ENCODE results near the gene CLIC3. TPM values are rescaled to one million over a fixed set of nuclear protein-coding genes. Genes with fewer than 3 reads are reported as not detected.

The CLIC3 gene
- total RNA-seq, 1 experiment from 2014 or later, result 24.1 TPM

DNA sequence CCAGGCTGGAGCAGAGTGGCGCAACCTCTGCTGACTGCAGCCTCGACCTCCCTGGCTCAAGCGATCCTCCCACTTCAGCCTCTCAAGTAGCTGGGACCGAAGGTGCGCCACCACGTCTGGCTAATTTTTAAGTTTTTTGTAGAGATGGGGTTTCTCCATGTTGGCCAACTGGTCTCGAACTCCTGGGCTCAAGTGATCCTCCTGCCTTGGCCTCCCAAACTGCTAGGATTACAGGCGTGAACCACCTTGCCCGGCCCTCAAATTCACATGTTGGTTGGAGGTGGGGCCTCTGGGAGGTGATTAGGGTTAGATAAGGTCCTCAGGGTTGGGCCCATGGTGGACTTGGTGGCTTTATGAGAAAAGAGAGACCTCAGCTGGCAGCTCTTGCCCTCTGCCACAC is 34.2 kb downstream of the CLIC3 start:
- no TSS peak for BruUV-seq (replicated peaks)
- Histone ChIP-seq H3K9me3 (ENCODE audit: insufficient read depth, low read depth) (no peaks in the 10 kb centered on the region), H3F3A (ENCODE audit: insufficient read depth, low read depth) (peaks cover 8% of the 10 kb centered on the region; the same call in 1 of the 2 replicates), H3K27ac (no peak overlapping the region), H4K20me1 (ENCODE audit: insufficient read depth) (no peaks in the 10 kb centered on the region), H2AFZ (no peak overlapping the region), H3K4me2 (no peak overlapping the region), H3K27me3 (ENCODE audit: insufficient read depth, low read depth) (no peaks in the 10 kb centered on the region), H3K79me2 (ENCODE audit: low read depth) (no peaks in the 10 kb centered on the region), H3K36me3 (ENCODE audit: low read depth) (no peaks in the 10 kb centered on the region), H3K4me1 (replicated peaks; ENCODE audit: insufficient read depth) (peaks cover 10% of the 10 kb centered on the region), H3K9me2 (ENCODE audit: insufficient read depth) (no peaks in the 10 kb centered on the region), H3K4me3 (no peak overlapping the region)
- ChIA-PET POLR2A (ENCODE audit: unreplicated experiment) (interaction anchor here (0.5 to 0.9 kb wide), 2 partner anchors 8 to 115 kb away, joined by 6 read pairs; no protein-coding TSS in a partner anchor), CTCF (no interaction called here)
- TF ChIP-seq EZH2 (IDR thresholded peaks at IDR 0.05; ENCODE audit: low read depth), result no peak
- TF ChIP-seq, protein P1, sequence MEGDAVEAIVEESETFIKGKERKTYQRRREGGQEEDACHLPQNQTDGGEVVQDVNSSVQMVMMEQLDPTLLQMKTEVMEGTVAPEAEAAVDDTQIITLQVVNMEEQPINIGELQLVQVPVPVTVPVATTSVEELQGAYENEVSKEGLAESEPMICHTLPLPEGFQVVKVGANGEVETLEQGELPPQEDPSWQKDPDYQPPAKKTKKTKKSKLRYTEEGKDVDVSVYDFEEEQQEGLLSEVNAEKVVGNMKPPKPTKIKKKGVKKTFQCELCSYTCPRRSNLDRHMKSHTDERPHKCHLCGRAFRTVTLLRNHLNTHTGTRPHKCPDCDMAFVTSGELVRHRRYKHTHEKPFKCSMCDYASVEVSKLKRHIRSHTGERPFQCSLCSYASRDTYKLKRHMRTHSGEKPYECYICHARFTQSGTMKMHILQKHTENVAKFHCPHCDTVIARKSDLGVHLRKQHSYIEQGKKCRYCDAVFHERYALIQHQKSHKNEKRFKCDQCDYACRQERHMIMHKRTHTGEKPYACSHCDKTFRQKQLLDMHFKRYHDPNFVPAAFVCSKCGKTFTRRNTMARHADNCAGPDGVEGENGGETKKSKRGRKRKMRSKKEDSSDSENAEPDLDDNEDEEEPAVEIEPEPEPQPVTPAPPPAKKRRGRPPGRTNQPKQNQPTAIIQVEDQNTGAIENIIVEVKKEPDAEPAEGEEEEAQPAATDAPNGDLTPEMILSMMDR (conservative IDR thresholded peaks at IDR 0.05), result no peak
- intact Hi-C loops (cut with micrococcal nuclease; ENCODE audit: unreplicated experiment), result no loop called here
- DNase-seq, result no peak

DNA sequence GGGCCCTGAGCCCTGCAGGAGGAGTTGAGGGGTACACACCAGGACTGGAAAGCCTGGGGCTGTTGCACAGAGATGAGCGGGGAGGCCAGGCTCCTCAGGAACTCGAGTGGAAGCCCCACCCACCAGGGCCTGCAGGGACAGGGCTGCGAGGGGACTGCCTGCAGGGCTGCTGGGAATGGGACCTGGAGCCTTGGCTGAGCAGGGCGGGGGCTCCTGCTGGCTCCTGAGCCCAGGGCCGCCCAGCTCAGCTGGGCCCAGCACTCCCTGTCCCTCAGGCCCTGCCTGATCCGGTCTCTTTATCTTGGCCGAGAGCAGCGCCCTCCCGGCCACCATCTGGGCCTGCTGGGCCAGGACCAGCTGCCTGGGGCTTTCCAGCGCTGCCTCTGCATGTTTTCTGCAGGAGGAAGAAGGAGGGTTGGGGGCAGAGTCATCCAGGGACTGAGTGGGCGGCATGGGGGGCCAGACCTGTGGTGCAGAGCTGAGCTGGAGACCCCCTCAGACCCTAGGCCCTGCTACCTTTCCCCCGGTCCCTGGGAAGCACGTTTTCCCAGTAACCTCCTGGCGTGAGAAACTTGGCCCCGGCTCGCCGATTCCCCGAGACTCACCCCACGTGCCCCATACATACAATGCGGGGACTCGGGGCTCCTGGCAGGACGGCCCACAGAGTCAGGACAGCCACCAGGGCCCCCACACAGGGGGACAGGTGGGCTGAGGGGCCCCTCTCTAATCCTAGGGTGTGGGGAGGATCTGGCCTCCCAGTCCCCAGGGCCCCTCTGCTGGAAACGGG is 34.9 kb downstream of the CLIC3 start:
- Histone ChIP-seq H4K20me1 (ENCODE audit: insufficient read depth) (no peaks in the 10 kb centered on the region), H3K4me2 (no peak overlapping the region), H2AFZ (no peak overlapping the region), H3K79me2 (ENCODE audit: low read depth) (no peaks in the 10 kb centered on the region), H3K36me3 (ENCODE audit: low read depth) (no peaks in the 10 kb centered on the region), H3K27me3 (ENCODE audit: insufficient read depth, low read depth) (no peaks in the 10 kb centered on the region), H3K9me3 (ENCODE audit: insufficient read depth, low read depth) (no peaks in the 10 kb centered on the region), H3K27ac (no peak overlapping the region), H3K4me3 (no peak overlapping the region), H3F3A (ENCODE audit: insufficient read depth, low read depth) (peaks cover 8% of the 10 kb centered on the region; the same call in 1 of the 2 replicates), H3K9me2 (ENCODE audit: insufficient read depth) (no peaks in the 10 kb centered on the region), H3K4me1 (replicated peaks; ENCODE audit: insufficient read depth) (peaks cover 10% of the 10 kb centered on the region)
- intact Hi-C loops (cut with micrococcal nuclease; ENCODE audit: unreplicated experiment), result no loop called here
- TF ChIP-seq EZH2 (IDR thresholded peaks at IDR 0.05; ENCODE audit: low read depth), result no peak
- TF ChIP-seq, protein P1 (conservative IDR thresholded peaks at IDR 0.05), result no peak
- ChIA-PET POLR2A (ENCODE audit: unreplicated experiment) (no interaction called here), CTCF (no interaction called here)
- no TSS peak for BruUV-seq (replicated peaks)
- no peak for DNase-seq

DNA sequence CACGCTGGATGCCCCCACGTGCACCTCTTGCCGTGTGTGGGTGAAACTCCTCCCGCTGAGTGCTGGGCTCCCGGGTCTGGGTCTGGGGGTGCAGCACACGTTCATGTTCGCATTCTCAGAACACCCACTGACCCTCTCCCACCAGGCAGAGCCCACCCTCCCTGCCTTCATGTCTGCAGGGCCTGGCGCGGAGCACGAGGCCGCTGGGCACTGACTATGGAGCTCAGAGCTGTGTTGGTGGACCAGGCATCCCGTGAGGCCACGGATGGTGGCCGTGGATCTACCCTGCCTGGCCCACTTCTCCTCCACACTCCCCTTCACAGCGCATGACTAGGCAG is 35.5 kb downstream of the CLIC3 start:
- intact Hi-C loops (cut with micrococcal nuclease; ENCODE audit: unreplicated experiment), result no loop called here
- no peak for DNase-seq
- BruUV-seq (replicated peaks), result no TSS peak

More for the DNA sequence above, 35.5 kb downstream of the CLIC3 start:
- CTCF ChIA-PET, result no interaction called here
- Histone ChIP-seq H3K9me2 (ENCODE audit: insufficient read depth) (no peaks in the 10 kb centered on the region), H4K20me1 (ENCODE audit: insufficient read depth) (no peaks in the 10 kb centered on the region), H3K4me3 (no peak overlapping the region), H3K4me2 (no peak overlapping the region), H3K79me2 (ENCODE audit: low read depth) (no peaks in the 10 kb centered on the region), H3K27ac (no peak overlapping the region), H3K4me1 (replicated peaks; ENCODE audit: insufficient read depth) (peaks cover 10% of the 10 kb centered on the region), H3K27me3 (ENCODE audit: insufficient read depth, low read depth) (no peaks in the 10 kb centered on the region), H3F3A (ENCODE audit: insufficient read depth, low read depth) (peaks cover 8% of the 10 kb centered on the region; the same call in 1 of the 2 replicates), H3K9me3 (ENCODE audit: insufficient read depth, low read depth) (no peaks in the 10 kb centered on the region), H3K36me3 (ENCODE audit: low read depth) (no peaks in the 10 kb centered on the region), H2AFZ (no peak overlapping the region)
- POLR2A ChIA-PET (ENCODE audit: unreplicated experiment), result no interaction called here
- TF ChIP-seq EZH2 (IDR thresholded peaks at IDR 0.05; ENCODE audit: low read depth), result no peak
